Esophagus squamous epithelium (tissue), 4 donors: Measurements from ENCODE around the gene FGF14.

Source experiments
- POLR2A ChIP-seq, 4 donors: fragments of 450-650 bp; IDR thresholded peaks; one replicate each; pipeline ENCODE4 v1.6.1; 2017; ENCODE audit warnings: antibody characterized with exemption in 4 of 4, mild to moderate bottlenecking in 4 of 4, moderate library complexity in 3 of 4
- TF ChIP-seq, protein P1 (sequence below), 6 experiments: fragments of 450-650 bp in 4 of 6; fragments of 200-600 bp in 2 of 6; sonication (generic) in 2 of 6; IDR thresholded peaks; one replicate each; pipeline ENCODE4 v1.5.1; 2016 to 2019; ENCODE audit warnings: antibody characterized with exemption in 6 of 6, mild to moderate bottlenecking in 4 of 6, moderate library complexity in 4 of 6

DNA sequence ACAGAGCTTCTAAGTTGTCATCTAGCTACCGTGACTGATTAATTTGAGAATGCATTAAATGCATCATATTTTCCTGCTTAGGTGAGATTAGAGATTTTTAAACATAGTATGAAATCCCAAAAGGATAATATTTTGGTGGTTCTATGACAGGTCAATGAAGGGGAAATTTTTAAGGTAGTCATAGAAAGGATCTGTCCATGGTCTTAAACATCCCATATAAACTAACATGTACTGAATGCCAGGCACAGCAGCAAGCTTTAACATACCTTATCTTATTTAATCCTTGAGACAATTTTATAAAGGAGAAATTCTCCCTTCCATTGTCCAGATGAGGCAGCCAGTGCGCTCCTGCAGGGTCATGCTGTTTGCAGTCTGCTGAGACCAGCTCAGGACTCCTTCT, 466.0 kb downstream of the FGF14 start:
- TF ChIP-seq, protein P1, sequence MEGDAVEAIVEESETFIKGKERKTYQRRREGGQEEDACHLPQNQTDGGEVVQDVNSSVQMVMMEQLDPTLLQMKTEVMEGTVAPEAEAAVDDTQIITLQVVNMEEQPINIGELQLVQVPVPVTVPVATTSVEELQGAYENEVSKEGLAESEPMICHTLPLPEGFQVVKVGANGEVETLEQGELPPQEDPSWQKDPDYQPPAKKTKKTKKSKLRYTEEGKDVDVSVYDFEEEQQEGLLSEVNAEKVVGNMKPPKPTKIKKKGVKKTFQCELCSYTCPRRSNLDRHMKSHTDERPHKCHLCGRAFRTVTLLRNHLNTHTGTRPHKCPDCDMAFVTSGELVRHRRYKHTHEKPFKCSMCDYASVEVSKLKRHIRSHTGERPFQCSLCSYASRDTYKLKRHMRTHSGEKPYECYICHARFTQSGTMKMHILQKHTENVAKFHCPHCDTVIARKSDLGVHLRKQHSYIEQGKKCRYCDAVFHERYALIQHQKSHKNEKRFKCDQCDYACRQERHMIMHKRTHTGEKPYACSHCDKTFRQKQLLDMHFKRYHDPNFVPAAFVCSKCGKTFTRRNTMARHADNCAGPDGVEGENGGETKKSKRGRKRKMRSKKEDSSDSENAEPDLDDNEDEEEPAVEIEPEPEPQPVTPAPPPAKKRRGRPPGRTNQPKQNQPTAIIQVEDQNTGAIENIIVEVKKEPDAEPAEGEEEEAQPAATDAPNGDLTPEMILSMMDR (IDR thresholded peaks at IDR 0.05) = no peak
- TF ChIP-seq POLR2A (IDR thresholded peaks at IDR 0.05) = no peak
